Sigmoid colon (tissue), 7 donors: Measurements from ENCODE around the gene PPP1R37. TPM values are rescaled to one million over a fixed set of nuclear protein-coding genes. Genes with fewer than 3 reads are reported as not detected.

Source experiments
- DNase-seq: peaks from one replicate; pipeline ENCODE4 v3.0.0-alpha.2; 2019
- H3K27ac ChIP-seq, 4 donors: fragments of 200-600 bp; sonication (generic); one replicate each; pipeline ENCODE4 v1.5.1; 2016 to 2019; ENCODE audit warnings: mild to moderate bottlenecking in 1 of 4
- H3K27me3 ChIP-seq, 3 donors: fragments of 200-600 bp; sonication (generic); one replicate each; pipeline ENCODE4 v1.5.1; 2019; ENCODE audit warnings: mild to moderate bottlenecking in 1 of 3
- H3K36me3 ChIP-seq, 4 donors: fragments of 200-600 bp; sonication (generic); one replicate each; pipeline ENCODE4 v1.5.1; 2016 to 2019
- H3K4me1 ChIP-seq, 4 donors: fragments of 200-600 bp; sonication (generic); one replicate each; pipeline ENCODE4 v1.5.1; 2017 to 2019
- H3K4me3 ChIP-seq, 4 donors: fragments of 200-600 bp; sonication (generic); one replicate each; pipeline ENCODE4 v1.5.1; 2017 to 2019; ENCODE audit warnings: mild to moderate bottlenecking in 2 of 4, moderate library complexity in 1 of 4
- H3K9me3 ChIP-seq, 4 donors: fragments of 200-600 bp in 3 of 4; sonication (generic) in 3 of 4; one replicate each; pipeline versions ENCODE4 v1.5.1 to v1.6.1; 2013 to 2019
- CTCF ChIP-seq, 4 experiments: fragments of 450-650 bp in 3 of 4; fragments of 200-600 bp in 1 of 4; IDR thresholded peaks; one replicate each; pipeline ENCODE4 v1.5.1; 2016 to 2019; ENCODE audit warnings: antibody characterized with exemption in 4 of 4, mild to moderate bottlenecking in 3 of 4, moderate library complexity in 2 of 4
- EP300 ChIP-seq, 4 donors: sonication (generic); formaldehyde crosslinking; IDR thresholded peaks; one replicate each; pipeline ENCODE4 v1.6.1; 2017; ENCODE audit warnings: antibody characterized with exemption in 4 of 4
- POLR2A ChIP-seq, 2 donors: fragments of 450-650 bp; IDR thresholded peaks; one replicate each; pipeline ENCODE4 v1.6.1; 2016; ENCODE audit warnings: antibody characterized with exemption in 2 of 2, mild to moderate bottlenecking in 2 of 2, moderate library complexity in 2 of 2
- POLR2AphosphoS5 ChIP-seq, 4 donors: sonication (generic); formaldehyde crosslinking; IDR thresholded peaks; one replicate each; pipeline ENCODE4 v1.6.1; 2017; ENCODE audit warnings: antibody characterized with exemption in 4 of 4
- WGBS, 2 donors: extraction: QIAGEN DNeasy Blood & Tissue Kit; methylation state at CpG; one replicate each; pipeline ENCODE4 v1.1.7; 2013; 5-methylcytosine and 5-hydroxymethylcytosine counted together
- intact Hi-C: fragments of 100-400 bp; cut with DNase I; formaldehyde crosslinking; loops from one replicate; pipeline ENCODE4 v1.15.1; 2023
- polyA plus RNA-seq, 3 donors: library from polyadenylated mRNA; stranded (reverse); fragments of 200-250 nt; gene quantifications; one replicate each; pipeline ENCODE4 v1.2.3, GENCODE V29; 2013
- total RNA-seq, 4 donors: library from RNA; depleted of rRNA; stranded (reverse); fragments of >200 nt; gene quantifications; one replicate each; pipeline ENCODE4 v1.1.0, GENCODE V29; 2016
- donor health status: healthy with polysubstance abuse.
- donor health status: Bipolar disorder and iron deficiency.
- donor health status: healthy.

Gene PPP1R37
- total and polyA plus RNA-seq, 7 donors: 17.8 to 32.5 (median 21.6) TPM

GRCh38 chr19:45061965-45062364, 31.0 kb upstream of the PPP1R37 start:
- DNase-seq: no peak
- Histone ChIP-seq H3K9me3 (no peaks in the 10 kb centered on the region), H3K27ac (no peak overlapping the region), H3K4me1 (no peaks in the 10 kb centered on the region), H3K36me3 (peaks cover 54 to 98% (median 80%) of the 10 kb centered on the region in 4 donors), H3K4me3 (no peak overlapping the region), H3K27me3 (no peaks in the 10 kb centered on the region)
- WGBS, 2 donors: 93 to 94% methylated on average over 4 of the region's 4 CpGs
- no peak for TF ChIP-seq EP300 (IDR thresholded peaks at IDR 0.05)
- TF ChIP-seq CTCF (IDR thresholded peaks at IDR 0.05): no peak
- no peak for TF ChIP-seq POLR2A (IDR thresholded peaks at IDR 0.05)
- TF ChIP-seq POLR2AphosphoS5 (IDR thresholded peaks at IDR 0.05): no peak
- intact Hi-C loops: no loop called here

DNA sequence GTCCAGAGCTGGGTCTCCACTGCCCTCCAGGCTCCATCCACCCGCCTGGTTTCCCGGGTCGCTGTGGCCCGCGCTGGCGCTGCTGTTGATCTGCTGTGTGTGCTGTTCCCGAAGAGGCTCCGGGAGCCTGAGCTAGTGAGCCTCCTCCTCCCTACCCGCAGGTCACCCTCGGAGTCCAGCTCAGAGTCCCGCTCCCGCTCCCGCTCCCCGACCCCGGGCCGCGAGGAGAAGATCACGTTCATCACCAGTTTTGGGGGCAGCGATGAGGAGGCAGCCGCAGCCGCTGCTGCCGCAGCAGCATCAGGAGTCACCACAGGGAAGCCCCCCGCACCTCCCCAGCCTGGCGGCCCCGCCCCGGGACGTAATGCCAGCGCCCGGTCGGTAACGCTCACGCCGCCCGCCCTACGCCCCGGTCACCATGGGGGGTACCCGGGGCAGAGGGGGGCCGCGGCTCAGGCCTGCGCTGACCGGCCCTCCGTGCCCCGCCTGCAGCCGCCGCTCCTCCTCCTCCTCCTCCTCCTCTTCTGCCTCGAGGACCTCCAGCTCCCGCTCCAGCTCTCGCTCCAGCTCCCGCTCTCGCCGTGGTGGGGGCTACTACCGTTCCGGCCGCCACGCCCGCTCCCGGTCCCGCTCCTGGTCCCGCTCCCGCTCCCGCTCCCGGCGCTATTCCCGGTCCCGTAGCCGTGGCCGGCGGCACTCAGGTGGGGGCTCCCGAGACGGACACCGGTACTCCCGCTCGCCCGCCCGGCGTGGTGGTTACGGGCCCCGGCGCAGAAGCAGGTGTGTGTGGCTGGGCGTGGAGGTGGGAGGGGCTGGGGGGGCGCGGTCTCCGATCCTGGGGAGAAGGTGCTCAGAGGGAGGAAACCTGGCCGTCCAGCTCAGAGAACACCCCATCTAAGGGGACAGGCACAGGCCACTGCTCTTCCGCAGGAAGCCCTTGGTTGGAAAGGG, 28.9 kb upstream of the PPP1R37 start:
- no peak for DNase-seq
- TF ChIP-seq CTCF (IDR thresholded peaks at IDR 0.05) (no peak), POLR2AphosphoS5 (IDR thresholded peaks at IDR 0.05) (no peak), EP300 (IDR thresholded peaks at IDR 0.05) (no peak), POLR2A (IDR thresholded peaks at IDR 0.05) (no peak)
- WGBS, 2 donors: 91 to 96% methylated on average over 85 of the region's 85 CpGs
- Histone ChIP-seq H3K4me3 (no peak overlapping the region), H3K27ac (no peak overlapping the region), H3K27me3 (no peaks in the 10 kb centered on the region), H3K36me3 (peaks cover 46 to 98% (median 79%) of the 10 kb centered on the region in 4 donors), H3K4me1 (no peaks in the 10 kb centered on the region), H3K9me3 (no peaks in the 10 kb centered on the region)
- intact Hi-C loops: no loop called here

DNA sequence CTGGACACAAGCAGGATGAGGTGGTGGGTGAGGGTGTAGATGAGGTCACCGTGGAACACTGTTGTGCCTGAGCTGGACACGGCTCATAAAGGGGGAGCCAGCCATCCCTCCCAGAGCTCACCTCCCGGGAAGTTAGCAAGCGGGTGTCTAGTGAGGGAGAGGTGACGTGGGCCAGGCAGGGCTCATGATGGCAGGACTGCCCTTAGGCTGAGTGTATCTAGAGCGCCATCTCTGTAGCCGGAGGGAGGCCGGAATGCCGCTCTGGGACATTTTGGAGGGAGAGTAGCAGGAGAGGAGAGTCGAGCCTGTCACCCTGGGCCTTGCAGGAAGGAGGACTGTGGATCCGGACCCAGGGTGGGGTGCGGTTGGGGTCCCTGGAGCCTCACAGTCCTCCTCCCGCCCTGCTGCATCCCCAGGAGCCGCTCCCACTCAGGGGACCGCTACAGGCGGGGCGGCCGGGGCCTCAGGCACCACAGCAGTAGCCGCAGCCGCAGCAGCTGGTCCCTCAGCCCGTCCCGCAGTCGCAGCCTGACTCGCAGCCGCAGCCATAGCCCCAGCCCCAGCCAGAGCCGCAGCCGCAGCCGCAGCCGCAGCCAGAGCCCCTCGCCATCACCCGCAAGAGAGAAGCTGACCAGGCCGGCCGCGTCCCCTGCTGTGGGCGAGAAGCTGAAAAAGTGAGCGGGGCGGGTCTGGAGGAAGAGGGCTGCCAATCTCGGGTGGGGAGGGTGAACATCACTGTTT, 25.9 kb upstream of the PPP1R37 start:
- TF ChIP-seq POLR2A (IDR thresholded peaks at IDR 0.05) (no peak), EP300 (IDR thresholded peaks at IDR 0.05) (no peak), CTCF (IDR thresholded peaks at IDR 0.05) (no peak), POLR2AphosphoS5 (IDR thresholded peaks at IDR 0.05) (no peak)
- DNase-seq: no peak
- Histone ChIP-seq H3K27ac (no peak overlapping the region), H3K27me3 (no peaks in the 10 kb centered on the region), H3K4me3 (no peak overlapping the region), H3K4me1 (no peaks in the 10 kb centered on the region), H3K9me3 (no peaks in the 10 kb centered on the region), H3K36me3 (peaks cover 47 to 96% (median 73%) of the 10 kb centered on the region in 4 donors)
- intact Hi-C loops: no loop called here
- WGBS, 2 donors: 94 to 95% methylated on average over 38 of the region's 38 CpGs

DNA sequence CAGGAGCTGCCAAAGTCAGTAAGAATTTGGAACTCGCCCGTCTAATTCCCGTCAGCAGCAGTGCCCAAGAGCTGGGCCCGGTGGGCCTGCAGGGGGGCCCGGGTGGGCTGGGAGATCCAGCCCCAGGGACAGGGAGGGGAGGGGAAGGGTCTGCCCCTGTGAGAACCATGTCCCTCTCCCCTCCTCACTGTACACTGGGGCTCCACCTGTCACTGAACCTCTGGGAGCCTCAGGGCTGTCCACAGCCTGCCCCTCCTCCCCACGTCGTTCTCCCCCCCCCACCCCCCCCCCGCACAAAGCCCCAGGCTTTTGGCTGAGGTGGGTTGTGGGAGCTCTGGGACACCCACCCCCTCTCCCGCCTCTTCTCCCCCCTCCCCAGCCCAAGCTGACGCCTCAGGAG, 24.9 kb upstream of the PPP1R37 start:
- Histone ChIP-seq H3K27ac (no peak overlapping the region), H3K27me3 (no peaks in the 10 kb centered on the region), H3K9me3 (no peaks in the 10 kb centered on the region), H3K4me3 (no peak overlapping the region), H3K36me3 (peaks cover 47 to 87% (median 68%) of the 10 kb centered on the region in 4 donors), H3K4me1 (no peaks in the 10 kb centered on the region)
- DNase-seq: no peak
- TF ChIP-seq POLR2AphosphoS5 (IDR thresholded peaks at IDR 0.05) (no peak), CTCF (IDR thresholded peaks at IDR 0.05) (no peak), EP300 (IDR thresholded peaks at IDR 0.05) (no peak), POLR2A (IDR thresholded peaks at IDR 0.05) (no peak)
- intact Hi-C loops: no loop called here
- 88 to 96% methylated on average over 7 to 10 of the region's 10 CpGs for WGBS, 2 donors
